Tibial artery (tissue), 4 donors: ENCODE results near the gene RPL34.
"Not testable (repeated sequence)": the region's sequence is repeated elsewhere in the genome, so short reads cannot be mapped to it uniquely, and the experiment has no call there.

Source experiments
- DNase-seq, 2 donors: peaks; one replicate each; pipeline ENCODE4 v3.0.0-alpha.2; 2019
- H3K27ac ChIP-seq, 2 donors: fragments of 200-600 bp; sonication (generic) in 1 of 2; 1 replicate in 1 of 2; 2 replicates in 1 of 2; pipeline ENCODE4 v1.5.1; 2018 to 2019; ENCODE audit warnings: mild to moderate bottlenecking in 1 of 2
- H3K27me3 ChIP-seq, 2 donors: fragments of 200-600 bp; sonication (generic) in 1 of 2; one replicate each; pipeline versions ENCODE4 v1.5.1 to v1.6.0; 2016 to 2019
- H3K36me3 ChIP-seq, 3 donors: fragments of 200-600 bp; sonication (generic) in 2 of 3; one replicate each; pipeline ENCODE4 v1.5.1; 2016 to 2019; ENCODE audit warnings: mild to moderate bottlenecking in 2 of 3
- H3K4me1 ChIP-seq, 4 donors: fragments of 200-600 bp; sonication (generic) in 2 of 4; 1 replicate in 3 of 4; 2 replicates in 1 of 4; pipeline ENCODE4 v1.5.1; 2016 to 2019
- H3K4me3 ChIP-seq, 2 donors: fragments of 200-600 bp; sonication (generic) in 1 of 2; 1 replicate in 1 of 2; 2 replicates in 1 of 2; pipeline ENCODE4 v1.5.1; 2018 to 2019; ENCODE audit warnings: mild to moderate bottlenecking in 2 of 2
- H3K9me3 ChIP-seq, 3 donors: fragments of 200-600 bp; sonication (generic) in 1 of 3; one replicate each; pipeline ENCODE4 v1.5.1; 2016 to 2019
- intact Hi-C: fragments of 100-400 bp; cut with DNase I; formaldehyde crosslinking; loops from one replicate; pipeline ENCODE4 v1.15.0; 2023; ENCODE audit warnings: low total_unique reads
- TF ChIP-seq, protein P1 (sequence below), 2 experiments: fragments of 200-600 bp in 1 of 2; fragments of 450-650 bp in 1 of 2; IDR thresholded peaks; one replicate each; pipeline ENCODE4 v1.5.1; 2017 to 2019; ENCODE audit warnings: antibody characterized with exemption in 2 of 2, mild to moderate bottlenecking in 1 of 2, moderate library complexity in 1 of 2

RPL34 gene

DNA sequence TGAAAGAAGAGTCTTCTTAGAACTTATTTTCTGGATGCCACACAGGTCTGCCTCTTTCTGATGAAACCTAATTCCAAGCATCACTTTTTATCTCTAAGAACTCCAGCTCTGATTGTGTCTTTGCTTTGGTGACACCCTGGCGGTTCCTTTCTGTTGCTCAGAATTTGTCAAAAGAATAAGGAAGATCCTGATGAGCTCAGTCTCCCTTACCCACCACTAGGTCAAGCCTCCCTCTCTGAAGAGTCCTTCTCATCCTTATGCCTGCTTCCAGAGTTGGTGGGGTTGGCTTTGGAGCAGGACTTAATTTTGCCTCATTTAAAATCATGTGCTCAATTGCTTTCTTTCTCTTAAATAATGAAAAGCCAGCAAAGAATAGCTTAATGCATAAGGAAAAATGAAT lies 31.5 kb upstream of the RPL34 start:
- Histone ChIP-seq H3K9me3 (no peaks in the 10 kb centered on the region), H3K36me3 (peaks cover 0 to under 1% (median 0%) of the 10 kb centered on the region in 3 donors), H3K4me3 (no peak overlapping the region), H3K27ac (no peak overlapping the region), H3K27me3 (no peaks in the 10 kb centered on the region), H3K4me1 (no peaks in the 10 kb centered on the region)
- no peak for DNase-seq
- TF ChIP-seq, protein P1, sequence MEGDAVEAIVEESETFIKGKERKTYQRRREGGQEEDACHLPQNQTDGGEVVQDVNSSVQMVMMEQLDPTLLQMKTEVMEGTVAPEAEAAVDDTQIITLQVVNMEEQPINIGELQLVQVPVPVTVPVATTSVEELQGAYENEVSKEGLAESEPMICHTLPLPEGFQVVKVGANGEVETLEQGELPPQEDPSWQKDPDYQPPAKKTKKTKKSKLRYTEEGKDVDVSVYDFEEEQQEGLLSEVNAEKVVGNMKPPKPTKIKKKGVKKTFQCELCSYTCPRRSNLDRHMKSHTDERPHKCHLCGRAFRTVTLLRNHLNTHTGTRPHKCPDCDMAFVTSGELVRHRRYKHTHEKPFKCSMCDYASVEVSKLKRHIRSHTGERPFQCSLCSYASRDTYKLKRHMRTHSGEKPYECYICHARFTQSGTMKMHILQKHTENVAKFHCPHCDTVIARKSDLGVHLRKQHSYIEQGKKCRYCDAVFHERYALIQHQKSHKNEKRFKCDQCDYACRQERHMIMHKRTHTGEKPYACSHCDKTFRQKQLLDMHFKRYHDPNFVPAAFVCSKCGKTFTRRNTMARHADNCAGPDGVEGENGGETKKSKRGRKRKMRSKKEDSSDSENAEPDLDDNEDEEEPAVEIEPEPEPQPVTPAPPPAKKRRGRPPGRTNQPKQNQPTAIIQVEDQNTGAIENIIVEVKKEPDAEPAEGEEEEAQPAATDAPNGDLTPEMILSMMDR (IDR thresholded peaks at IDR 0.05) = no peak
- intact Hi-C loops = no loop called here

DNA sequence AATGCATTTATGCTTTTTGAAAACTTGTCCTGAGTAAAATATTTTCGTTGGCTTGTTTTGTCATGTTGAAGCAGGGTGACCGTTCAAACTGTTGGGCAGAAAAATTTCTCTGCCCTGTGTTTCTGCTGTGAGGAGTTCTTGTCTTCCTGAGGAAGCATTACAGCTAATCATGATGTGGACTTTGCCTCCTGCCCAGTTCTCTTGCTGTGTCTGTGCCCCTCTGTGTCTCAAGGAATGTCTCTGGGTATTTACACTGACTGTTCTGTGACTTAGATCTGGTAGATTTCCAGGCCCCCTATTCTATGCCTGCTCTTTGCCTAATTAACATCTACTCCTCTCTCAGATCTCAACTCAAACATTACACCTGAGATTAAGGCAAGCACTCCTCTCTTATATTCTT lies 30.4 kb upstream of the RPL34 start:
- TF ChIP-seq, protein P1 (IDR thresholded peaks at IDR 0.05) = no peak
- no peaks in the 10 kb centered on the region for H3K9me3 ChIP-seq
- H3K27me3 ChIP-seq = no peaks in the 10 kb centered on the region
- intact Hi-C loops = no loop called here
- H3K4me3 ChIP-seq = no peak overlapping the region
- DNase-seq = no peak
- H3K4me1 ChIP-seq = no peaks in the 10 kb centered on the region
- H3K36me3 ChIP-seq = peaks cover 0 to 7% (median 0%) of the 10 kb centered on the region in 3 donors
- no peak overlapping the region for H3K27ac ChIP-seq

DNA sequence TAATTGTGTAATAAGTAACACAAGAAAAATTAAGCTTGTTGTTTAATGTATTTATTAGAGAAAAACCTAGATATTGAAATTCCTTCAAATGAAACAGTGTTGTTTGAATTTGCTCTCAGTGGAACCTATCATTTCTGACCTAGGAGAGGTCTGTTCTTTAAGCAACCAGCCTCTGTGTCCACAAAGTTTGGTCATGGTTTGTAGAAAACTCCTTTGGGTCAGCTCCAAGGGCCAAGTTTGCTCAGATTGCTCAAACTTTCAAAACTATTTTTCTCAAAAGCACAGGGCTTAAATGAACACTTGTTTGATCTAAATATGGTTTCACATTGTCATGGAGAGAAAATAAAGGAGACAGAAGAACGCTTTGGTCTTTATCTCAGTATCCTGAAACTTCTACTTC lies 29.6 kb upstream of the RPL34 start:
- no peaks in the 10 kb centered on the region for H3K27me3 ChIP-seq
- H3K4me1 ChIP-seq = no peaks in the 10 kb centered on the region
- H3K4me3 ChIP-seq = no peak overlapping the region
- H3K9me3 ChIP-seq = no peaks in the 10 kb centered on the region
- no peak overlapping the region for H3K27ac ChIP-seq
- TF ChIP-seq, protein P1 (IDR thresholded peaks at IDR 0.05) = no peak
- DNase-seq = no peak
- intact Hi-C loops = no loop called here
- peaks cover 0 to 7% (median 0%) of the 10 kb centered on the region in 3 donors for H3K36me3 ChIP-seq

DNA sequence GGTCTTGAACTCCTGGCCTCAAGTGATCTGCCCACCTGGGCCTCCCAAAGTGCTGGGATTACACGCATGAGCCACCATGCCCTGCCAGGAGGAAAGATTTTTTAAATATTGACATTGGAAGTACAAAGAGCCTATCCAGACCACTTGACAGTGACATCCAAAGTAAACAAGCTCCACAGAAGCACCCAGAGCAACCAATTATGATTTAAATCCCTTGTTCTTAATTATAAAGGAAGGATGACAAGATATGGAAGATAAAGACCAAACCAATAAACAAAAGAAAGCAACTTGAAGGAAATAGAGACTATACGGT lies 27.7 kb upstream of the RPL34 start:
- no peak overlapping the region for H3K27ac ChIP-seq
- no peaks in the 10 kb centered on the region for H3K4me1 ChIP-seq
- peaks cover 0 to 7% (median 0%) of the 10 kb centered on the region in 3 donors for H3K36me3 ChIP-seq
- H3K9me3 ChIP-seq = no peaks in the 10 kb centered on the region
- no peak for DNase-seq
- TF ChIP-seq, protein P1 (IDR thresholded peaks at IDR 0.05) = no peak
- intact Hi-C loops = no loop called here
- no peaks in the 10 kb centered on the region for H3K27me3 ChIP-seq
- no peak overlapping the region for H3K4me3 ChIP-seq

DNA sequence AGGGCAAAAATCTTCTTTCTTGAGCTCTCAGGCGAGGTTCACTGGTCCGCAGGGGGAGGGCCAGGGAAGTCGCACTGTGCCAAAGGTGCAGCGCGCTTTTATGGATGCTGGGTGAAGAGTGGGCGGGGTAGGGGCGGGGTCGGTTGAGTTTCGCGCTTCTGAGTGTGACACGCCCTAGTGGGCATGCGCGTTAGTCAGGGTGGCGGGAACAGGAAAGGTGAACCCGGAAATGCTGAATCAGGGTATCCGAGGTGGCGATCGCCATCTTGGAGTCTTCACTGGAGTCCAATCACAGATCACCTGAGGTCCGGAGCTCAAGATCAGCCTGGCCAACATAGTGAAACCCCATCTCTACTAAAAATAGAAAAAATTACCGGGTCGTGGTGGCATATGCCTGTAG lies 26.1 kb upstream of the RPL34 start:
- intact Hi-C loops, H3K4me3 ChIP-seq, DNase-seq, H3K27ac ChIP-seq, H3K36me3 ChIP-seq, H3K4me1 ChIP-seq, H3K27me3 ChIP-seq, H3K9me3 ChIP-seq: not testable (repeated sequence)

DNA sequence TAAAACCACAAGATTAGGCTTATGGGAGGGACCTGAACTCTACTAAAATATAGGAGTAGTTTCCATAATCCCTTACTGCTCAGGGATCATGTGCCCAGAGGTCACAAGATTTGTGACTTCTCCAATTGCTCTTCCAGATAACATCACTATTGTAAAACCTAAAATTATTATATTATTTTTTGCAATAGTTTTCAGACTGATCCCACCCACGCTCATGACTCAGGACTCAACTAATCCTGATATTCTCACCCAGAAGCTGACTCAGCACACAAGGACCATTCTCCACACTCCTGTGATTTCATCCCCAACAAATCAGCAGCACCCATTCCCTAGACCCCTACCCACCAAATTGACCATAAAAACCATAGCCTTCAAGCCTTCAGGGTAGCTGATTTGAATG lies 24.0 kb upstream of the RPL34 start:
- no peaks in the 10 kb centered on the region for H3K4me1 ChIP-seq
- H3K27me3 ChIP-seq = no peaks in the 10 kb centered on the region
- no peaks in the 10 kb centered on the region for H3K9me3 ChIP-seq
- no peak overlapping the region for H3K27ac ChIP-seq
- H3K4me3 ChIP-seq = no peak overlapping the region
- TF ChIP-seq, protein P1 (IDR thresholded peaks at IDR 0.05) = no peak
- peaks cover 0 to 7% (median 0%) of the 10 kb centered on the region in 3 donors for H3K36me3 ChIP-seq
- DNase-seq = no peak
- intact Hi-C loops = no loop called here
